Measurements from ENCODE around the gene PIK3R1.

The PIK3R1 gene

GRCh38 chr5:68271124-68271523 lies 55.6 kb downstream of the PIK3R1 start:
- no peak for DNase-seq (ENCODE audit: low spot score)

GRCh38 chr5:68272289-68272688 lies 56.7 kb downstream of the PIK3R1 start:
- DNase-seq (ENCODE audit: low spot score) = no peak

- DNase-seq (ENCODE audit: low spot score) = no peak
These were observed 58.3 kb downstream of the PIK3R1 start for GRCh38 chr5:68273717-68274409.

GRCh38 chr5:68274847-68275651 lies 59.5 kb downstream of the PIK3R1 start:
- no peak for DNase-seq (ENCODE audit: low spot score)

GRCh38 chr5:68276740-68277139 lies 61.2 kb downstream of the PIK3R1 start:
- DNase-seq (ENCODE audit: low spot score) = no peak

- no peak for DNase-seq (ENCODE audit: low spot score)
These were observed 61.9 kb downstream of the PIK3R1 start for GRCh38 chr5:68277431-68277830.

- DNase-seq (ENCODE audit: low spot score) = no peak
These were observed 64.4 kb downstream of the PIK3R1 start for GRCh38 chr5:68279984-68280383.

- DNase-seq (ENCODE audit: low spot score) = no peak
These were observed 66.4 kb downstream of the PIK3R1 start for GRCh38 chr5:68282001-68282400.

GRCh38 chr5:68283766-68284165 lies 68.2 kb downstream of the PIK3R1 start:
- DNase-seq (ENCODE audit: low spot score) = no peak

GRCh38 chr5:68285075-68285840 lies 69.7 kb downstream of the PIK3R1 start:
- DNase-seq (ENCODE audit: low spot score) = peak; percentile 22

GRCh38 chr5:68285851-68286611 lies 70.5 kb downstream of the PIK3R1 start:
- peak; percentile 30 for DNase-seq (ENCODE audit: low spot score)

- DNase-seq (ENCODE audit: low spot score) = no peak
These were observed 71.0 kb downstream of the PIK3R1 start for GRCh38 chr5:68286612-68286912.

- DNase-seq (ENCODE audit: low spot score) = peak; percentile 6
These were observed 72.0 kb downstream of the PIK3R1 start for GRCh38 chr5:68287631-68287975.

GRCh38 chr5:68287976-68288706 lies 72.6 kb downstream of the PIK3R1 start:
- DNase-seq (ENCODE audit: low spot score) = peak; percentile 54

- DNase-seq (ENCODE audit: low spot score) = no peak
These were observed 73.2 kb downstream of the PIK3R1 start for GRCh38 chr5:68288707-68289134.

- no peak for DNase-seq (ENCODE audit: low spot score)
These were observed 73.9 kb downstream of the PIK3R1 start for GRCh38 chr5:68289498-68289897.

GRCh38 chr5:68290260-68290674 lies 74.7 kb downstream of the PIK3R1 start:
- no peak for DNase-seq (ENCODE audit: low spot score)

- no peak for DNase-seq (ENCODE audit: low spot score)
These were observed 75.3 kb downstream of the PIK3R1 start for GRCh38 chr5:68290847-68291246.

GRCh38 chr5:68292316-68292715 lies 76.8 kb downstream of the PIK3R1 start:
- no peak for DNase-seq (ENCODE audit: low spot score)

- no peak for DNase-seq (ENCODE audit: low spot score)
These were observed 80.2 kb downstream of the PIK3R1 start for GRCh38 chr5:68295772-68296171.

- DNase-seq (ENCODE audit: low spot score) = no peak
These were observed 81.3 kb downstream of the PIK3R1 start for GRCh38 chr5:68296895-68297294.

GRCh38 chr5:68297656-68298055 lies 82.1 kb downstream of the PIK3R1 start:
- no peak for DNase-seq (ENCODE audit: low spot score)

Data from germinal center (tissue), 1 donor.